ENCODE data around the gene VWF. TPM values are rescaled to one million over a fixed set of nuclear protein-coding genes. Genes with fewer than 3 reads are reported as not detected.

VWF gene
- total and polyA plus RNA-seq, 10 of the 15 experiments (the other 5 are each of a cell fraction or from before 2014, with no cell fraction given) = 0.08 to 0.23 TPM; not detected in 8

GRCh38 chr12:5960783-5961182, 163.7 kb downstream of the VWF start:
- no peak overlapping the region for H3K27ac ChIP-seq (ENCODE audit: control insufficient read depth, insufficient read depth)
- 72% methylated on average over 4 of the region's 4 CpGs for WGBS (ENCODE audit: insufficient coverage, insufficient replicate concordance, low lambda C conversion rate, missing lambda C conversion rate)
- in situ Hi-C loops (cut with MboI) = no loop called here
- no peak for TF ChIP-seq POLR2AphosphoS5 (IDR thresholded peaks at IDR 0.05; ENCODE audit: low read length)
- no peak for TF ChIP-seq ZBTB33 (IDR thresholded peaks at IDR 0.05)
- no peak for TF ChIP-seq E4F1 (IDR thresholded peaks at IDR 0.05; ENCODE audit: borderline replicate concordance, partially characterized antibody)
- TF ChIP-seq NFIC (IDR thresholded peaks at IDR 0.05; ENCODE audit: low read depth, low read length) = no peak
- TF ChIP-seq HCFC1 (IDR thresholded peaks at IDR 0.05; ENCODE audit: low read length) = no peak
- no peak for TF ChIP-seq REST (IDR thresholded peaks at IDR 0.05; ENCODE audit: low read depth, low read length)
- no peak for TF ChIP-seq RBBP5 (conservative IDR thresholded peaks at IDR 0.05)
- no peak for TF ChIP-seq BRCA1 (IDR thresholded peaks at IDR 0.05; ENCODE audit: low read depth, low read length)
- TF ChIP-seq YY1 (IDR thresholded peaks at IDR 0.05; ENCODE audit: low read depth, low read length) = no peak
- no peak for TF ChIP-seq HSF1 (IDR thresholded peaks at IDR 0.05; ENCODE audit: low read depth, low read length)
- no peak for TF ChIP-seq ZZZ3 (IDR thresholded peaks at IDR 0.05; ENCODE audit: control insufficient read depth, insufficient read length, low read depth)
- TF ChIP-seq RFX5 (IDR thresholded peaks at IDR 0.05; ENCODE audit: low read depth, low read length) = no peak
- no peak for TF ChIP-seq PKNOX1 (IDR thresholded peaks at IDR 0.05)

More at GRCh38 chr12:5960783-5961182, 163.7 kb downstream of the VWF start:
- Histone ChIP-seq H2AFZ (ENCODE audit: control insufficient read depth, low read depth, low read length) (no peak overlapping the region), H3K4me3 (no peak overlapping the region), H3K27me3 (replicated peaks in 1 of 2; ENCODE audit: control insufficient read depth in 2 of 2, insufficient read depth in 2 of 2, low read length in 1 of 2) (no peaks in the 10 kb centered on the region; a peak in 1 of 4 replicates), H3K36me3 (ENCODE audit: control insufficient read depth in 2 of 2, insufficient read depth in 2 of 2, low read length in 1 of 2) (no peaks in the 10 kb centered on the region), H3K4me2 (ENCODE audit: control insufficient read depth, insufficient read depth) (no peak overlapping the region), H3K79me2 (ENCODE audit: control insufficient read depth, insufficient read depth, low read length) (no peaks in the 10 kb centered on the region), H3K4me1 (ENCODE audit: control insufficient read depth, insufficient read depth, low read length) (no peaks in the 10 kb centered on the region), H3K9ac (ENCODE audit: control insufficient read depth, insufficient read depth, low read length) (no peak overlapping the region), H3K9me3 (replicated peaks; ENCODE audit: control insufficient read depth, insufficient read depth, low read length) (no peaks in the 10 kb centered on the region), H4K20me1 (ENCODE audit: control insufficient read depth, insufficient read depth) (no peaks in the 10 kb centered on the region)
- POLR2A ChIA-PET = no interaction called here
- RAD21 ChIA-PET (ENCODE audit: unreplicated experiment) = no interaction called here
- intact Hi-C loops (cut with micrococcal nuclease; ENCODE audit: unreplicated experiment) = no loop called here
- no peak for ATAC-seq
- no TSS peak for BruUV-seq (replicated peaks)
- SMC1A ChIA-PET (ENCODE audit: uncharacterized antibody, unreplicated experiment) = no interaction called here
- DNase-seq (ENCODE audit: low read depth, low spot score) = no peak
- FAIRE-seq = no peak
- CTCF ChIA-PET = interaction anchor here (1.8 kb wide), 1 partner anchor 28 kb away, joined by 5 read pairs; no protein-coding TSS in a partner anchor
